Measurements from ENCODE around the gene PPP1CA.
A peak's percentile ranks its signal among the peaks of the same experiment; 100 is the strongest.

The PPP1CA gene

GRCh38 chr11:67364783-67365722 lies 36.6 kb downstream of the PPP1CA start:
- in situ Hi-C loops (cut with HindIII; ENCODE audit: low pct_ligation_motif_present, low pct_unique_long_range_greater_than_20kb, low sequenced_read_pairs), result no loop called here
- no peak for DNase-seq

- DNase-seq, result no peak
- in situ Hi-C loops (cut with HindIII; ENCODE audit: low pct_ligation_motif_present, low pct_unique_long_range_greater_than_20kb, low sequenced_read_pairs), result no loop called here
Measured at GRCh38 chr11:67364169-67364568, 37.5 kb downstream of the PPP1CA start.

GRCh38 chr11:67357831-67358670 lies 43.6 kb downstream of the PPP1CA start:
- DNase-seq, result peak; percentile 77
- in situ Hi-C loops (cut with HindIII; ENCODE audit: low pct_ligation_motif_present, low pct_unique_long_range_greater_than_20kb, low sequenced_read_pairs), result no loop called here

- in situ Hi-C loops (cut with HindIII; ENCODE audit: low pct_ligation_motif_present, low pct_unique_long_range_greater_than_20kb, low sequenced_read_pairs), result no loop called here
- DNase-seq, result peak; percentile 83
Measured at GRCh38 chr11:67356864-67357561, 44.6 kb downstream of the PPP1CA start.

- no peak for DNase-seq
- in situ Hi-C loops (cut with HindIII; ENCODE audit: low pct_ligation_motif_present, low pct_unique_long_range_greater_than_20kb, low sequenced_read_pairs), result no loop called here
Measured at GRCh38 chr11:67356387-67356863, 45.2 kb downstream of the PPP1CA start.

GRCh38 chr11:67355794-67356386 lies 45.8 kb downstream of the PPP1CA start:
- DNase-seq, result no peak

GRCh38 chr11:67355023-67355793 lies 46.5 kb downstream of the PPP1CA start:
- in situ Hi-C loops (cut with HindIII; ENCODE audit: low pct_ligation_motif_present, low pct_unique_long_range_greater_than_20kb, low sequenced_read_pairs), result no loop called here
- no peak for DNase-seq

More at GRCh38 chr11:67355794-67356386, 45.8 kb downstream of the PPP1CA start:
- in situ Hi-C loops (cut with HindIII; ENCODE audit: low pct_ligation_motif_present, low pct_unique_long_range_greater_than_20kb, low sequenced_read_pairs), result no loop called here

GRCh38 chr11:67354075-67355022 lies 47.3 kb downstream of the PPP1CA start:
- in situ Hi-C loops (cut with HindIII; ENCODE audit: low pct_ligation_motif_present, low pct_unique_long_range_greater_than_20kb, low sequenced_read_pairs), result no loop called here
- peak; percentile 90 for DNase-seq

GRCh38 chr11:67353317-67354074 lies 48.2 kb downstream of the PPP1CA start, which contains the start of gene POLD4:
Gene POLD4 (minus strand): TSS chr11:67353546. CDS start chr11:67353399, 147 bp downstream.
- in situ Hi-C loops (cut with HindIII; ENCODE audit: low pct_ligation_motif_present, low pct_unique_long_range_greater_than_20kb, low sequenced_read_pairs), result no loop called here
- peak; percentile 93 for DNase-seq

GRCh38 chr11:67352546-67353316 lies 48.9 kb downstream of the PPP1CA start:
- in situ Hi-C loops (cut with HindIII; ENCODE audit: low pct_ligation_motif_present, low pct_unique_long_range_greater_than_20kb, low sequenced_read_pairs), result no loop called here
- DNase-seq, result no peak

GRCh38 chr11:67351275-67352005 lies 50.2 kb downstream of the PPP1CA start:
- in situ Hi-C loops (cut with HindIII; ENCODE audit: low pct_ligation_motif_present, low pct_unique_long_range_greater_than_20kb, low sequenced_read_pairs), result no loop called here
- peak; percentile 70 for DNase-seq

GRCh38 chr11:67349928-67350465 lies 51.7 kb downstream of the PPP1CA start:
- in situ Hi-C loops (cut with HindIII; ENCODE audit: low pct_ligation_motif_present, low pct_unique_long_range_greater_than_20kb, low sequenced_read_pairs), result no loop called here
- no peak for DNase-seq

GRCh38 chr11:67349457-67349856 lies 52.2 kb downstream of the PPP1CA start:
- no peak for DNase-seq
- in situ Hi-C loops (cut with HindIII; ENCODE audit: low pct_ligation_motif_present, low pct_unique_long_range_greater_than_20kb, low sequenced_read_pairs), result no loop called here

GRCh38 chr11:67349036-67349435 lies 52.6 kb downstream of the PPP1CA start:
- DNase-seq, result no peak
- in situ Hi-C loops (cut with HindIII; ENCODE audit: low pct_ligation_motif_present, low pct_unique_long_range_greater_than_20kb, low sequenced_read_pairs), result no loop called here
